ENCODE measurements around the gene OR2T3.
"Not testable (repeated sequence)": the region's sequence is repeated elsewhere in the genome, so short reads cannot be mapped to it uniquely, and the experiment has no call there.

- TF ChIP-seq, protein P1, sequence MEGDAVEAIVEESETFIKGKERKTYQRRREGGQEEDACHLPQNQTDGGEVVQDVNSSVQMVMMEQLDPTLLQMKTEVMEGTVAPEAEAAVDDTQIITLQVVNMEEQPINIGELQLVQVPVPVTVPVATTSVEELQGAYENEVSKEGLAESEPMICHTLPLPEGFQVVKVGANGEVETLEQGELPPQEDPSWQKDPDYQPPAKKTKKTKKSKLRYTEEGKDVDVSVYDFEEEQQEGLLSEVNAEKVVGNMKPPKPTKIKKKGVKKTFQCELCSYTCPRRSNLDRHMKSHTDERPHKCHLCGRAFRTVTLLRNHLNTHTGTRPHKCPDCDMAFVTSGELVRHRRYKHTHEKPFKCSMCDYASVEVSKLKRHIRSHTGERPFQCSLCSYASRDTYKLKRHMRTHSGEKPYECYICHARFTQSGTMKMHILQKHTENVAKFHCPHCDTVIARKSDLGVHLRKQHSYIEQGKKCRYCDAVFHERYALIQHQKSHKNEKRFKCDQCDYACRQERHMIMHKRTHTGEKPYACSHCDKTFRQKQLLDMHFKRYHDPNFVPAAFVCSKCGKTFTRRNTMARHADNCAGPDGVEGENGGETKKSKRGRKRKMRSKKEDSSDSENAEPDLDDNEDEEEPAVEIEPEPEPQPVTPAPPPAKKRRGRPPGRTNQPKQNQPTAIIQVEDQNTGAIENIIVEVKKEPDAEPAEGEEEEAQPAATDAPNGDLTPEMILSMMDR (IDR thresholded peaks at IDR 0.05; ENCODE audit: poor library complexity, severe bottlenecking), result not testable (repeated sequence)
- not testable (repeated sequence) for TF ChIP-seq MXI1 (conservative IDR thresholded peaks at IDR 0.05; ENCODE audit: poor library complexity, severe bottlenecking); EP300 (conservative IDR thresholded peaks at IDR 0.05; ENCODE audit: poor library complexity, severe bottlenecking); RAD21 (conservative IDR thresholded peaks at IDR 0.05); EZH2 (IDR thresholded peaks at IDR 0.05; ENCODE audit: borderline replicate concordance, insufficient read depth, low read length, poor library complexity, severe bottlenecking)
Observed at GRCh38 chr1:248442500-248443277, 30.5 kb upstream of the OR2T3 start.

Data from neural cell (in vitro differentiated cells).